HepG2 (cell line): ENCODE data around the gene RAN. TPM values are rescaled to one million over a fixed set of nuclear protein-coding genes. Genes with fewer than 3 reads are reported as not detected.

Experiments used
- CEBPG ChIP-seq: IDR thresholded peaks from 2 replicates; pipeline ENCODE4 v1.6.1; 2016
- EP300 ChIP-seq, 3 experiments: sonication (generic) in 1 of 3; formaldehyde crosslinking in 1 of 3; IDR thresholded peaks; 2 replicates each; pipeline versions ENCODE4 v1.5.1 to v1.6.1; 2011 to 2020; ENCODE audit warnings: low read depth in 2 of 3, low read length in 2 of 3, borderline replicate concordance in 1 of 3, improper control_type of control experiment in 1 of 3, mild to moderate bottlenecking in 1 of 3, missing genetic modification reagents in 1 of 3, moderate library complexity in 1 of 3
- FOXK1 ChIP-seq: sonication (generic); formaldehyde crosslinking; IDR thresholded peaks from 2 replicates; pipeline ENCODE4 v1.4.0; 2020; ENCODE audit warnings: low read depth, missing genetic modification reagents, borderline replicate concordance
- FOXP1 ChIP-seq, 2 experiments: fragments of 450-650 bp in 1 of 2; IDR thresholded peaks; 2 replicates each; pipeline ENCODE4 v1.6.1; 2017 to 2018; ENCODE audit warnings: antibody characterized with exemption in 1 of 2
- HDAC2 ChIP-seq: sonication (generic); formaldehyde crosslinking; IDR thresholded peaks from 2 replicates; pipeline ENCODE4 v1.4.0; 2020; ENCODE audit warnings: missing genetic modification reagents
- HNF4G ChIP-seq, 2 experiments: sonication (generic) in 1 of 2; formaldehyde crosslinking in 1 of 2; IDR thresholded peaks; 2 replicates each; pipeline versions ENCODE4 v1.4.0 to v1.6.1; 2011 to 2020; ENCODE audit warnings: borderline replicate concordance in 2 of 2, low read depth in 2 of 2, mild to moderate bottlenecking in 2 of 2, low read length in 1 of 2, missing genetic modification reagents in 1 of 2, moderate library complexity in 1 of 2
- MAZ ChIP-seq, 2 experiments: sonication (generic) in 1 of 2; formaldehyde crosslinking in 1 of 2; IDR thresholded peaks; 2 replicates each; pipeline versions ENCODE4 v1.5.0 to v1.6.1; 2012 to 2020; ENCODE audit warnings: low read depth in 2 of 2, mild to moderate bottlenecking in 2 of 2, borderline replicate concordance in 1 of 2, improper control_type of control experiment in 1 of 2, low read length in 1 of 2, missing genetic modification reagents in 1 of 2, moderate library complexity in 1 of 2
- PAX8 ChIP-seq: sonication (generic); formaldehyde crosslinking; IDR thresholded peaks from 2 replicates; pipeline ENCODE4 v1.8.0; 2022; ENCODE audit warnings: mild to moderate bottlenecking, missing genetic modification reagents, borderline replicate concordance
- PAXIP1 ChIP-seq: sonication (generic); formaldehyde crosslinking; conservative IDR thresholded peaks from 2 replicates; pipeline ENCODE4 v1.4.0; 2020; ENCODE audit warnings: mild to moderate bottlenecking, missing genetic modification reagents, moderate library complexity
- SAP130 ChIP-seq: IDR thresholded peaks from 2 replicates; pipeline ENCODE4 v1.6.1; 2016; ENCODE audit warnings: low read depth
- SKI ChIP-seq: fragments of 450-650 bp; IDR thresholded peaks from one replicate; pipeline ENCODE4 v1.6.1; 2018; ENCODE audit warnings: mild to moderate bottlenecking; ENCODE audit not compliant: partially characterized antibody
- SOX6 ChIP-seq, 2 experiments: fragments of 450-650 bp in 1 of 2; sonication (generic) in 1 of 2; formaldehyde crosslinking in 1 of 2; IDR thresholded peaks; 2 replicates each; pipeline versions ENCODE4 v1.4.0 to v1.6.1; 2017 to 2020; ENCODE audit warnings: antibody characterized with exemption in 1 of 2, mild to moderate bottlenecking in 1 of 2, missing genetic modification reagents in 1 of 2
- ZNF350 ChIP-seq: sonication (generic); formaldehyde crosslinking; IDR thresholded peaks from 2 replicates; pipeline ENCODE4 v1.4.0; 2020; ENCODE audit warnings: mild to moderate bottlenecking, low read depth, missing genetic modification reagents, borderline replicate concordance
- ZNF614 ChIP-seq: IDR thresholded peaks from 2 replicates; pipeline ENCODE4 v1.6.1; 2018; ENCODE audit warnings: missing biosample characterization, missing genetic modification reagents, inconsistent platforms, borderline replicate concordance
- ZZZ3 ChIP-seq: sonication (generic); formaldehyde crosslinking; IDR thresholded peaks from 2 replicates; pipeline ENCODE4 v1.4.0; 2020; ENCODE audit warnings: missing genetic modification reagents, mild to moderate bottlenecking, borderline replicate concordance
- polyA plus RNA-seq, 8 experiments: library from polyadenylated mRNA; depleted of rRNA in 3 of 8; stranded (reverse) in 7 of 8; unstranded in 1 of 8; fragments of >200 nt; fragmentation: Illumina TruSeq in 4 of 8; extraction: Trizol in 4 of 8; gene quantifications; 2 replicates each; pipeline versions ENCODE4 v1.2.1 to v1.2.3, GENCODE V29; 2011 to 2016; ENCODE audit warnings: low read depth in 4 of 8, missing spikeins in 1 of 8, mixed read lengths in 1 of 8; ENCODE audit not compliant: insufficient read depth in 1 of 8
- total RNA-seq, 5 experiments: library from RNA; depleted of rRNA; stranded (reverse); fragments of >200 nt; fragmentation: Illumina TruSeq; extraction: Trizol; gene quantifications; 2 replicates each; pipeline ENCODE4 v1.2.3, GENCODE V29; 2016; ENCODE audit warnings: low read depth in 1 of 5
- TF ChIP-seq, protein P1 (sequence below), 2 experiments: sonication (generic) in 1 of 2; formaldehyde crosslinking in 1 of 2; IDR thresholded peaks; 2 replicates each; pipeline versions ENCODE4 v1.4.0 to v1.6.1; 2018 to 2020; ENCODE audit warnings: missing genetic modification reagents in 2 of 2, borderline replicate concordance in 1 of 2, low read depth in 1 of 2, mild to moderate bottlenecking in 1 of 2, missing biosample characterization in 1 of 2

Gene RAN
- total and polyA plus RNA-seq, 2 of the 13 experiments (the other 11 are each of a cell fraction or from before 2014, with no cell fraction given) = 1,335 to 1,630 TPM

DNA sequence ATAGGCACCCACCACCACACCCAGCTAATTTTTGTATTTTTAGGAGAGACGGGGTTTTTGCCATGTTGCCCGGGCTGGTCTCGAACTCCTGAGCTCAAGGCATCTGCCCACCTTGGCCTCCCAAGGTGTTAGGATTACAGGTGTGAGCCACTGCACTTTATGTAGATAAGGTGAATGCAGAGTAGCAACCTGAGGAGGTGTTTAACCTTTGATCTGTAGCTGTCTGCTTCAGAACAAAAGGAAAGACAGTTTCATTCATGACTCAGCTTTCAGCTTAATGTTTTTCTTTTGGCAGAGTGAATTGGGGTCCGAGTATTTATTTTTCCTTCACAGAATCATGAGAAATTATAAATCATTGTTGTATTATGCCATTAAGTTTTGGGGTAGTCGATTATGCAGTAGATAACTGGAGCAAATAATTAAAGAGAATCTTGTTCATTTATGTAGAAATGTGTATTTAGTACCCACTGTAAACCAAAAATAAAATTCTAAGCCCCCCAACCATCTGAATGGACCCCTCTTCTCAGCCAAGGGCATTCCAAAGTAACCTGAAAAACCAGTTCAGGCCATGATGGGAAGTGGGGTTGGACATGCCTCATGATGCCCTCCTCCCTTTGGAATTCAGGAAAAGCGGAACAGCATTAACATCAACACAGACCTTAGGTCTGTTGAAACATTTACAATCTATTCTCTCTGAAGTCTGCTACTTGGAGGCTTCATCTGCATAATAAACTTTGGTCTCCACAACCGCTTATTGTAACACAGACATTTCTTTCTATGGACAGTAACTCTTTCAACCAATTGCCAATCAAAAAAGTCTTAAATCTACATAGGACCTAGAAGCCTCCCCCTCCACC lies 22.1 kb upstream of the RAN start (continued):
- TF ChIP-seq PAXIP1 (CRISPR knock-in tag) = peak; percentile 51
- 0 out of 2 replicates have a peak, but pooled peaks have one; percentile 19 for TF ChIP-seq HDAC2 (CRISPR knock-in tag)
- no peak for TF ChIP-seq ZNF350 (CRISPR knock-in tag)
- peak; percentile 60 for TF ChIP-seq SAP130
- TF ChIP-seq CEBPG (CRISPR knock-in tag) = peak; percentile 36; the same call in 1 of the 2 replicates
- no peak for TF ChIP-seq HNF4G (IDR thresholded peaks at IDR 0.05; ENCODE audit: borderline replicate concordance, low read depth, low read length)
- no peak for TF ChIP-seq HNF4G (CRISPR knock-in tag; IDR thresholded peaks at IDR 0.05; ENCODE audit: borderline replicate concordance, low read depth)
- TF ChIP-seq ZZZ3 (CRISPR knock-in tag) = no peak
- TF ChIP-seq MAZ (IDR thresholded peaks at IDR 0.05; ENCODE audit: borderline replicate concordance, low read depth, low read length) = peak; percentile 96
- TF ChIP-seq MAZ (CRISPR knock-in tag; IDR thresholded peaks at IDR 0.05; ENCODE audit: low read depth) = no peak
- TF ChIP-seq PAX8 (CRISPR knock-in tag) = no peak
- TF ChIP-seq FOXK1 = 0 out of 2 replicates have a peak, but pooled peaks have one; percentile 41
- 0 out of 2 replicates have a peak, but pooled peaks have one; percentile 23 for TF ChIP-seq ZNF614 (CRISPR knock-in tag)
- peak in 1 of 2 experiments; percentile 31; a peak in 2 of 4 replicates for TF ChIP-seq EP300 (IDR thresholded peaks at IDR 0.05; ENCODE audit: low read depth in 2 of 2, low read length in 2 of 2)
- no peak for TF ChIP-seq EP300 (CRISPR knock-in tag; IDR thresholded peaks at IDR 0.05; ENCODE audit: borderline replicate concordance)
- no peak for TF ChIP-seq SOX6 (IDR thresholded peaks at IDR 0.05)
- TF ChIP-seq SOX6 (CRISPR knock-in tag; IDR thresholded peaks at IDR 0.05) = peak; percentile 60
- TF ChIP-seq SKI = peak; percentile 20
- no peak for TF ChIP-seq FOXP1 (IDR thresholded peaks at IDR 0.05)
- 0 out of 2 replicates have a peak, but pooled peaks have one; percentile 26 for TF ChIP-seq FOXP1 (CRISPR knock-in tag; IDR thresholded peaks at IDR 0.05)
- TF ChIP-seq, protein P1, sequence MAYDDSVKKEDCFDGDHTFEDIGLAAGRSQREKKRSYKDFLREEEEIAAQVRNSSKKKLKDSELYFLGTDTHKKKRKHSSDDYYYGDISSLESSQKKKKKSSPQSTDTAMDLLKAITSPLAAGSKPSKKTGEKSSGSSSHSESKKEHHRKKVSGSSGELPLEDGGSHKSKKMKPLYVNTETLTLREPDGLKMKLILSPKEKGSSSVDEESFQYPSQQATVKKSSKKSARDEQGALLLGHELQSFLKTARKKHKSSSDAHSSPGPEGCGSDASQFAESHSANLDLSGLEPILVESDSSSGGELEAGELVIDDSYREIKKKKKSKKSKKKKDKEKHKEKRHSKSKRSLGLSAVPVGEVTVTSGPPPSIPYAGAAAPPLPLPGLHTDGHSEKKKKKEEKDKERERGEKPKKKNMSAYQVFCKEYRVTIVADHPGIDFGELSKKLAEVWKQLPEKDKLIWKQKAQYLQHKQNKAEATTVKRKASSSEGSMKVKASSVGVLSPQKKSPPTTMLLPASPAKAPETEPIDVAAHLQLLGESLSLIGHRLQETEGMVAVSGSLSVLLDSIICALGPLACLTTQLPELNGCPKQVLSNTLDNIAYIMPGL (CRISPR knock-in tag; IDR thresholded peaks at IDR 0.05; ENCODE audit: borderline replicate concordance in 1 of 2, low read depth in 1 of 2) = peak in 1 of 2 experiments; percentile 43; a peak in 1 of 4 replicates
